Activated effector memory CD4-positive, alpha-beta T cell treated with anti-CD3 and anti-CD28 coated beads, Interleukin-2, amount 50 U/mL, for 16 hours (primary cell): Measurements from ENCODE around the gene ERVFRD-1.
A peak's percentile ranks its signal among the peaks of the same experiment; 100 is the strongest.

Experiments
- DNase-seq: peaks from one replicate; pipeline ENCODE4 v3.0.0-alpha.2; 2020

ERVFRD-1 gene, protein sequence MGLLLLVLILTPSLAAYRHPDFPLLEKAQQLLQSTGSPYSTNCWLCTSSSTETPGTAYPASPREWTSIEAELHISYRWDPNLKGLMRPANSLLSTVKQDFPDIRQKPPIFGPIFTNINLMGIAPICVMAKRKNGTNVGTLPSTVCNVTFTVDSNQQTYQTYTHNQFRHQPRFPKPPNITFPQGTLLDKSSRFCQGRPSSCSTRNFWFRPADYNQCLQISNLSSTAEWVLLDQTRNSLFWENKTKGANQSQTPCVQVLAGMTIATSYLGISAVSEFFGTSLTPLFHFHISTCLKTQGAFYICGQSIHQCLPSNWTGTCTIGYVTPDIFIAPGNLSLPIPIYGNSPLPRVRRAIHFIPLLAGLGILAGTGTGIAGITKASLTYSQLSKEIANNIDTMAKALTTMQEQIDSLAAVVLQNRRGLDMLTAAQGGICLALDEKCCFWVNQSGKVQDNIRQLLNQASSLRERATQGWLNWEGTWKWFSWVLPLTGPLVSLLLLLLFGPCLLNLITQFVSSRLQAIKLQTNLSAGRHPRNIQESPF

DNA sequence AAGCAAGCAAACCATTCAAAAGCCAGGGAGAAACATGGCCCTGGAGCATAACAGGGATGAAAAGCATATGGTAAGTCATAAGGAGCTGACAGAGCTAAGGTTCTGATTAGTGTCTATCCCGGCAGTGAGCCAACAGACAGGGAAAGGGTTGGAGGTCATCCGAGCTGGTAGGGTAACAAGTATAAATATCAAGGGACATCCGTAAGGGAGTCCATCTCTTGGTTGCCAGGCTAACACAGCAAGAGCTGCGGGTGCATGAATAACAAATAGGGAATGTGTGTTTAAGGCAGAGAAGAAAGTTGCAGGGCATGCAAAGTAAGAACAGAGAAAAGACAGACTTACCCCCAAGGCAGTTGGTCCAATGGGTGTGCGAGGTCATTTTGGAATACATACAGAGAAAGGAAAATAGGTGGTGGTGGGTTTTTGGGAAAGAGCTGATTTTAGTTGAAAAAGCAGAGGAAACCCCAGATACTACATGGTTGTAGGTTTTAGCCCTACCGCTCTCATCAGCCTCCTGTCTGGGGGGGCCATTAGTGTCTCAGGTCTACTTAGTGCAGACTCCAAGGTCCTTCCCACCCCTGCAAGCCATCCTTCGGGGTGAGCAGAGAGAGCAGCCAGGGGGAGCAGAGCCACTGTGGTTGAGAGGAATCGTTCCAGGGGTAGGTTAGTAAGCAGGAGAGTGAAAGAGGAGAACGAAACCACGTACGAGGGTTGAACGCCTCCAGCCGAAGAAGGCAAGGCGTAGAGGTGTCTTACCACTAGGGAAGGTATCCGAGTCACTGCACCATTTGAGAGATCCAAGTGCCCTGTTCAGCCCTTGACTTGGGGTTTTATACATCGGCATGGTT is at the start of gene ERVFRD-1:
Gene ERVFRD-1 (minus strand): TSS at position 805 of the 848 bp plus-strand sequence. CDS start 6,415 bp downstream, outside the sequence.
- DNase-seq, result no peak

DNA sequence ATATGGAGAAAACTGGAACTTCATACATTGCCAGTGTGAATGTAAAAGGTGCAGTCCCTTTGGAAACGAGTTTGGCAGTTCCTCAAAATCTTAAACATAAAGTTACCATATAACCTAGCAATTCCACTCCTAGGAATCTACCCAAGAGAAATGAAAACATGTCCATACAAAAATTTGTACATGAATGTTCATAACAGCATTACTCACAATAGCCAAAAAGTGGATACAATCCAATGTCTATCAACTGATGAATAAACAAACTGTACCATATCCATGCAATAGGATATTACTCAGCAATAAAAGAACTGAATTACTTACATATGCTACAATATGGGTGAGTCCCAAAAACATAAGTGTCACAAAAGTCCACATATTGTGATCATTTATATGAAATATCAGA is 48.7 kb upstream of the ERVFRD-1 start:
- DNase-seq, result no peak

DNA sequence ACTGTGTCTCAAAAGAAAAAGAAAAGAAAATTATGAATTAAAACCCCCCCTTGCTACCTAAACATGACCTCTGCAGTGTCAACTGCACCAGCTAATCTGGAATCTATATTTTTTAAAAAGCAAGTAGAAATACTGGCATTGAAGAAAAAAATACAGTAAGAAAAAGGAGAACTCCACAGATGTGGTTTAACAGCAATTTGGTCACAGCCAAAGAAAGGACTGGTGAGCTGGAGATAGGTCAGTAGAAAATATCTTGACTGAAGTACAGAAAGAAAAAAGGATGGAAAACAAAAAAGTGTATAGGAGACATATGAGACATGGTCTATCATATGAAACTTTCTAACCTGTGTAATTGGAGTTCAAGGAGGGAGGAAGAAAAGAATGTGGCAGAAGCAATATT is 44.1 kb upstream of the ERVFRD-1 start:
- DNase-seq, result no peak

DNA sequence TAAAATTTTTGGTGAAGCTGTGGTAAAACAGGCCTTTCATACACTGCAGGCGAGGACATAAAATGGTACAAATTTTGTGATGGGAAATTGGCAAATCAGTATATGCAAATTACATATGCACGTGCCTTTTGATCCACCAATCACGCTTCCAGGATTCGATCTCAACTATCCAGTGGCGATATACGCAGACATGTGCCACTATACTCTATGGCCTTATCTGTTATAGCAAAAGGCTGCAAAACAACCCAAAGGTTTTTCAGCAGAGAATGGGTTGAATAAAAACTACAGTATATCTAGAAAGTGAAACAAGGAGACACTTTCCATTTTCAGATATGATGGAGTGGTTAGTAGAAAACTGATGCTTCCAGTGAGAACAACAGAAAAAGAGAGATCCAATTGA is 41.9 kb upstream of the ERVFRD-1 start:
- no peak for DNase-seq

DNA sequence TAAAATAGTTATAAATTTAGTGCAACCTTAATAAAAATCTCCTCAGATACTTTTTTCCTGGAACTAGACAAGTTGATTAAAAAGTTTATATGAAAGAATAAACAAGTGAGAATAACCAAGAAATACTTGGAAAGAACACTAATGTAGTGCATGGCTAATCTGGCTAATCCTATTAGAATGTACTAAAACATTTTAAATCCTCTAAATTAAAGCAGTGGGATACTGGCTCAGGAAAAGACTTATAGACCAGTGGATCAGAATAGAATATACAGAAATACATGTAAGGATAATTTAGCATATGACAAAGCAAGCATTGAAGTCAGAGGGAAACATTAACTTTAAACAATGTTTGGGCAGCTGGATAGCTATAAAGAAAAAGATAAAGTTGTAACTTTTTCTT is 41.1 kb upstream of the ERVFRD-1 start:
- no peak for DNase-seq

DNA sequence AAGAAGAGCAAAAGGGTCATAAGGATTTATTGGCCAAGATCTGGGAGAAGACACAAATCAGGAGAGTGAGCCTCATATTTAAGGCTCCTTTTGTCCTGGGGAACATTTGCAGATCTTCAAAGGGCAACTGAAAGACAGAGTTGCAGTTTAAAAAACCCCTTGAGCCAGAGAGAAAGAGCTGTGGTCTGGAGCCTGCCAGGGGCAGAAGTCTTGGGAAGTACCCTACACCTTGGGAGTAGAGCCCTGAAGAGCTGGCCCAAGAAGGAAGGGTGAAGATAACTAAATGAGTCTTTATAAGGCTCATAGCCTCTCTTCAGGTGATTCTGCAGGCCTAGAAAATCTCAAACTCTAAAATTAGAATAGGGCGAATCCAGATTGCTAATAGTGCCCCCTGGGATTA is 40.0 kb upstream of the ERVFRD-1 start:
- DNase-seq, result no peak

DNA sequence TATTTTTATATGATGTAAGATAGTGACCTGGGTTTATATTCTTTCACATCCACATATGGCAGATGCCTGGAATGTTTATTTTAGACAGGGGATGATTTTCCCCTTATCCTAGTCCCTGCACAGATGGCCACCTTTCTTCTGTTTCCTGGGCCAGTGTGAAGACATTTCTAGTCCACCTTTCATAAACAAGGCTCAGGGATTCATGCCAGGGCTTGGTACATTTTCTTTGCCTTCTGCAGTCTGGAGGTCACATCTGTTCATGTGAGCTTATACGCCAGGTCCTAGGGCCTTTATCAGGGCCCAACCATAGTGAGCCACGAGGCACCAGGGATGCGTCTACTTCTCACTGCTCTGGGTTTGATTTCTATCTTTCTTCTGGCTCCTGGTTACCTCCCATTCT is 38.0 kb upstream of the ERVFRD-1 start:
- DNase-seq, result no peak

DNA sequence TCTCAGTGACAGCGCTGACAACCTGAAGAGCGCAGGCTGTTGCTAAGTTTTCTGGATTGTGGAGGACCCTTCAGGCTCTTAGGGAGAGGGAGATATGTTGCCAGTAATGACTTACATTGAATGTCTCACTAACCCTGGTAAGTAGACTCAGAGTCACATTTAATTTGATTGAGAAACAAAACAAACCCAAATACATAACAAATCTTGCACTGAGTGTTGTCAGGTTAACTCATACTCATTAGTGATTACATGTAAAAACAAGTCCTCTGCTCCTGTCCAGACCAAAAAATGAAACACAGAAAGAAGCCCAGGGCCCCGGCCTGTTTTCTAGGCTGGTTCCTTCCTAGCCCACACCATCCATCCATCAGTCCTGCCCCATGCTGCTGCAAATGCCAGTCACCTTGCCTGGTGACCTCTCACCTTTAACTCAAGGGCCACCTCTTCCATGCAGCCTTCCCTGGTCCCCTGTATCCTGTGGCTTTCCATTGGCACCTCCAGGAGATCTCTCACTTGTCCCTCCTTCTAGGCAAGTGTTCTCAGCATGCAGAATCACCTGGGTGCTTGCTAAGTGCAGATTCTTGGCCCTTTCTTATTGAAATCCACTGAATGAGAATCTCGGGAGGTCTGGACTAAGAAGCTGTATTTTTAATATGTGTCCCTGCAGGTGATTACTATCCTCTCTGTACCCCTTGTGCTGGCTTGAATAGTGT is 34.7 kb upstream of the ERVFRD-1 start:
- no peak for DNase-seq

DNA sequence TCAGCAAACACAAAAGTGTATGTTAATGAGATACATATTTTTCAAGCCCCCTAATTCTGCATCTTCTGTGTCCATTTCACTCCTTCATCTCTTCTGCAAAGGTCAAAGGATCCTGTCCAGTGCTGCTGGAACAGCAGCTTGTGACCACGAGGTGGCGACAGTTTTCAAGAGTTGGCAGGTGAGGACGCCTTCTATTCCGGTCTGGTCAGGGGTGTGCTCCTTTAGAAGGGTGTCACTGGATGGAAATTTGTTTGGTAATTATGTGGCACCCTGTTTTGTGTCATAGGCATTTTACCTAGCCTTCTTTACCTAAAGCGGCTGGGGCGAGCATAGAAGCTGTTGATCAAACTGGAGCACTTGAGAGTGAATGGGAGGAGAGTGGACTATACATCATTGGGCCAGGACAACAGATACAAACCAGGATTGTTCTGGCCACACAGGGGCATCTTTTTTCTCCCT is 32.9 kb upstream of the ERVFRD-1 start:
- DNase-seq, result peak; percentile 91

DNA sequence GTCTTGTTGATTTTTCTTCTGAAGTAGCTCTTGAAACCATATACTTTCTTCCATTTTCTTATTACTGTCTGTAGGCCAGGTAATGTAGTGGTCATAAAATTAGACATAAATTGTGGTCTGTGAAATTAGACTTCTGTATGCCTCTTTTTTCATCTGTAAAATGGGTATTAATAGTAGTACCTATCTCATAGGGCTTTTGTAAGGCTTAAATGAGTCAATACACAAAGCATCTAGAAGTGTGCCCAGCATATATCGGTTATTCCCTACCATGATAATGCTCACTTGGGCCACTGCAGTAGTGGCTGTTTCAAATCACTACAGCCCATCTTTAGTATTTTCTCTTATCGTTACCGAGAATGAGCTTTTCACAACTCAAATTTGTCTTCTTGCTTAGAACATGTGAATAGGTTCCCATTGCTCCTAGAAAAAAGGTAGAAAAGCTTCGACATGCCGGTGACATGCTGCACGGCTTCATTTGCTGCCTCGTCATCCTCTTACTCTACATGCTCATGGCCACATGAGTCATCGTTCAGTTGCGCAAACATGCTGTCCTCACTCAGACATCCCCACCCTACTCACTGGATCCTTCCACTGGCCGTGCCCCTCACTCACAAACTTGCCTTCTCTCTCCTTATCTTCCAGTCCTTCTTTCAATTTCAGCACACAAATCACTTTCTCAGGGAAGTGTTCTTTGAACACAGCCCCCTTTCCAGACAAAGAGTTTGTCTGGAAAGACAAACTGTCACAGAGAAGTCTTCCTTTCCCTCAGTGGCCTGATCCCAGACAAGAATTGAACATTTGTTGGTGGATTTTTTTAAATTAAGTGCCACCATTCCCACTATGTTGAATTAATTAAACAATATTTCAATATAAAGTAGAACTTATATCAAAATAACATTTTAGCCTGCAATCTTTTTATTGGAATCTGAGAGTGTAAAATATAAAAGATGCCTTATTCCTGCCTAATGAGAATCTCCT is 32.2 kb upstream of the ERVFRD-1 start:
- no peak for DNase-seq

DNA sequence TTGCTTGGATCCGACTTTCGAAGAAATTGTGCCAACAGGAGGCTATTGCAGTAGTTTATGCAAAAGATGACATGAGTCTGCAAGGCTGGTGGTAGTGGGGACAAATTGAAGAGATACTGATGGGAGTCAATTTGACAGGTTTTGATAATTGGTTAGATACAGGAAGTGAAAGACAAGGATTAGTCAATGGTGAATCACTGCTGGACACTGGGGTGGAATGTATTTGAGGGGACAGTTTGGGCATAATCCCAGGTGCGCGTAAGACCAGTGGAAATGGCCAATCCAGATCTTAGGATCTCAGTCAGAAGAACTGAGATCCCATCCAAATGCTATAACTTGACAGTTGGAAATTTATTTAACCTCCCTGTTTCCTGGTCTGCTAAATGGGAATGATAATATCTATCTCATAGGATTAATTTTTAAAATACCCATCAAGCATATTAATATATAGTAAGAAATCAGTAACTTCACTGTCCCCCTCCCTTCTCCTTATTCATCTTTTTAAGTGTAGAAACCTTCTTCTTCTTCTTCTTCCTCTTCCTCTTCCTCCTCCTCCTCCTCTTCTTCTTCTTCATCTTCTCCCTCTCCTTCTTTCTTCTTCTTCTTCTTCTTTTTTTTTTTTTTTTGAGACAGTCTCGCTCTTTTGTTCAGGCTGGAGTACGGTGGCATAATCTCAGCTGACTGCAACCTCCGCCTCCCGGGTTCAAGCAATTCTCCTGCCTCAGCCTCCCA is 30.9 kb upstream of the ERVFRD-1 start:
- DNase-seq, result no peak

DNA sequence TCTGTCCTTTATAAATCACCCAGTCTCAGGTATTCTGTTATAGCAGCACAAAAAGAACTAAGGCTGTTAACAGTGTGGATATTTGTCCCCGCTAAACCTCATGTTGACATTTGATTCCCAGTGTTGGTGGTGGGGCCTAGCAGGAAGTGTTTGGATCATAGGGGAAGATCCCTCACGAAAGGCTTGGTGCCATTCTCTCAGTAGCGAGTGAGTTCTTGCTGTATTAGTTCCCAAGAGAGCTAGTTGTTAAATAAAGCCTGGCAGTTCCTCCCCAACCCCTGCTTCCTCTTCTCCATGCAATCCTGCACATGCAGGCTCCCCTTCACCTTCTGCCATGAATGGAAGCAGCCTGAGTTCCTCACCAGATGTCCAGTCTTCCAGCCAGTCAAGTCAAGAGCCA is 29.8 kb upstream of the ERVFRD-1 start:
- no peak for DNase-seq

DNA sequence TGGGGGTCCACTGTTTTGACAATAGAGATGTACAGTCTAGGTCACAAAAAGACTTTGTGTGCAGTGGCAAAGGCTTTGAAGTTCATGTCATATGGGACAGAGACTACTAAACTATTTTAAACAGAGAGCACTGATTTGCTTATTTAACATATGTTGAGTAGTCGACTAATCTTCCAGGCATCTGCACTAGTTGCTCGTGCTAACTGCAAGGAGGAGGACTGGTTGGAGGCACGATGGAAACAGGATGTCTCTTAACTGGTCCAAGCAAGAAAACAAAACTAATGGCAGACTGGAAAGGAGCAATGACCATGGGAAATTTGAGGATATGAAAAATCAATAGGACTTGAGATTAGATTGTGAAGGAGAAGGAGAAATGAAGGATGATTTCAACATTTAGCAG is 28.5 kb upstream of the ERVFRD-1 start:
- DNase-seq, result no peak

DNA sequence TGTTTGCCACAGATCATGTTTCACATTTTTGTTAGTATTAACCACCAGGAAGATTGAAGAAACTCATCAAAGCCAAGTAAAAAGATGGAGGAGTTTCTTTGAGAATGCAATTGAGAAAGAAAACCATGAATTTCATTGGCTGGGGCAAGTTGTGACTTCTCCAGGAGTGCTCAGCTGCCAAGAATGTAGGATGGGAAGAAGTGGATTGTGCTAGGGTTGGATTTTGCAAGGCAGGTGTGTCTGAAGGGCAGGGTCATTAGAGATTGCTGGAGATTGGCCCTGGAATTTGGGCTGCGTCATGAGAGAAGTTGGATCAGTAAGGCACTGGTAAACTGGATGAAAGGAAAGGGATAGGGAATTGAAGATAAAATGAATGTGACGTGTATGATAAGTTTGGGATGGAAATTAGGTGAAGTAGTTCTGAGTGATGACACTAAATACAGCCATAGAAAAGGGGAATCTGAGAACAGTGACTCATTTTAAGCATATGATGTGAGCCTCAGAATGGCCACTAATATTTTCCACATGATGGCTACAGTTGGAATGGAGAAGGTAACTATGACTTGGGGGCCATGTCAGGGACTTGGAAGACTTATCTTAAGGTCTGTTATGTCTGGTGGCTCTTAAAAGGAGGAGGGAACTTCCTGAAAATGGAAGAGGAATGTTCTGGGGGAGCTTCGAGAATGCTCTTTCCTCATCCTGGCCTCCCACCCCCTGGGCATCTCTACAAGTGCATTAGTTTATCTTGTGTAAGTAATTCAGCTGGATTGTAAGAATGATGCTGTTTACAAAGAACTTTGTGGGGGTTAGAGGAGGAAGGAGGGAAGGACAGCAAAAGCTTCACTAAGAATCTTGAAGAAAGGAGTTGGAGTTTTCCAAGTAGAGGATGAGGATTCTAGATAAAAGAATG is 27.8 kb upstream of the ERVFRD-1 start:
- no peak for DNase-seq

DNA sequence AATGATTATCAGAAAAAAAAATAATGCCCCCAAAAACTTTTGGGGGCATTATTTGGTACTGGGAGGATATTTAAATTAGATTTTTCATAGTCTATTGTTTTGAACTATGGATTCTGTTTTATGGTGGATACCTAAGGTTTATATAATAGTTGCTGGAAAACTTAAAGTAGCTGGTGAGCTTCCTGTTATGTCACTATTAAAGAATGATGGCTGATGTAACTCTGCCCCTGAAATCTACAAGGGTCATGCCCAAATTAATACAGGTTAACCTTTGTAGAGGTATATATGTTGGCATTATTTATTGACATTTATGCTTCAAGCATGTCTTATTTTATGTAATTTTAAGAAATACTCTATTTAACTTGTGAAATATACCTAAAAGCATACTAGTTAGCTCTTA is 25.3 kb upstream of the ERVFRD-1 start:
- DNase-seq, result no peak

DNA sequence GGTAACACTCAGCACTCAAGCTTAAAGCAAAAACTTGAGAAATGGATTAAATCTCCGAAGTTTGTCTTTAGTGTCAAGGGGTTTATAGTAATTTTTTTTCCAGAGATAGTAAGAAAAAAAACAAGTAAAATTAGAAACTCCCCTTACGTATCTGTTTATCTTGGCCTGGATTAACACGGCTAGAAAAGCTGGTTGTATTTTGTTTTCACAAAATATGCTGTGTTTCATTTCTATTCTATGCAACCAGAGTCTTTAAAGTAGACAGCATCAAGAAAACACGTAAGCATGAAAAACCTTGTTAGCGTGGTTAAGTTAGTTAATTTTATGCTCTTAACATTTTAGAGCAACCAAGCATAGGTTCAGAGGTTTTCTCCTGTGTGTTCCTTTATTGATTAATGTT is 21.8 kb upstream of the ERVFRD-1 start:
- no peak for DNase-seq

DNA sequence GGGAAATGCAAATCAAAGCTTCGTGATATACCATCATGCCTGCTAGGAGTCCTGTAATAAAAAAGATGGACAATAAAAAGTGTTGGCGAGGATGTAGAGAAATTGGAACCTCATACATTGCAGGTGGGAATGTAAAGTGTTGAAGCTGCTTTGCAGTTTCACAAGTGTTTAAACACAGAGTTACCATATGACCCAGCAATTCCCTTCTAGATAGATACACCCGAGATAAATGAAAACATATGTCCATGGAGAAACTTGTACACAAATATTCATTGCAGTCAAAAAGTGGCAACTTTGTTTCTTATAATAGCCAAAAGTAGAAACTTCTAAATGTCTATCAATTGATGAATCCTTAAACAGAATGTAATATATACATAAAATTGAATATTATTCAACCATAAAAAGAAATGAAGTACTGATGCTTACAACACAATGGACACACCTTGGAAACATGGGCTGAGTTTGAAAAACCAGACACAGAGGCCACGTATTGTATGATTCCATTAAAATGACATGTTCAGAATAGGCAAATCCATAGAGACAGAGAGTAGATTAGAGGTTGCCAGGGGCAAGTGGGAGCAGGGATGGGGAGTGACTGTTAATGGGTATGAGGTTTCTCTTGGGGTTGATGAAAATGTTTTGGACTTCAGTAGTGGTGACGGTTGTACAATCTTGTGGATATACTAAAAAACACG is 20.8 kb upstream of the ERVFRD-1 start:
- no peak for DNase-seq

DNA sequence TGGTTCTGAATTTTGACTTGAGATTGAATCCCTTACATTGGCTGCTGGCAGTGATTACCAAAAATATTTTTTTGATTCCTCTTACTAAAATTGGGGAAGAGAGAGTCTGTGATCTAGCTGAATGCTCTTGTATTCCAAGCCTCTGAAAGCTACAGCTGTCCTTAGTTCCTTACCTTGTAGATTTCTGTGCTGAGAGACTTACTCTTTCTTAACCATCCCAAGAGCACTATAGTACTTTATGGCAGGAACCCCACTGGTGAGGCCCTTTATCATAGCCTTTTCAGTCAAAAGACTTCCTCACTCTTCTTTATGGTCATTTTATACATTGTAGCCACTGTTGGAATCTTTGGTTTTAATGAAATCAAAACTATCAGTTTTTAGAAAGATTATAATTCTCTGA is 19.1 kb upstream of the ERVFRD-1 start:
- no peak for DNase-seq

DNA sequence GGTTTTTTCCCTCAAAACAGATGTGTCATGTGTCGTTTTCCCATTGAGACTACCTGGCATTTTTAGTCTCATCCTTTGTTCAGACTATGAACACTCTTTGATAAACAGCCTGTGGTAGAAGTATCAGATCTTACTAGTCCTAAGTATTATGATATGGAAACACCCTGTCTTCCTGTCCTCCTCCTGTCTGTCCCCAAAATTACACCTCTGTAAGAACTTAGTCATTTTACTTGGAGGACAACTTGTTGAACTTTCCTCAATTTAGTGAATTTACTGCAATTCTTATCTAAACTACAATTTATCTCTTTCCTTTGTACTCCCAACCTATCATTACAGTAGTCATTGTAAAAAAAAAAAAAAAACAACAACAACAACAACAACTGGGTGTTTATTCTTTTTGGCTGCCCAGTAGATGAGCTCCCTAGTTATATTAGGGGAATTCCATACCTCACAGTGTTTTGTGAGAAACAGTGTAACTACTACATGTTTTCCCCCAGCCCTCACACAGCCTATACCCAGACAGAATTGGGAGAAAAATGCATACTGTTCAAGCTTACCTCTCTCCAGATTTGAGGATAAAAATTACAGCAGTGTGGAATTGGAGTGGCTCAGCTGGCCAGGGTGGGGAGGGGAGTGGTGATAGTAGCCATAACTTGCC is 18.5 kb upstream of the ERVFRD-1 start:
- no peak for DNase-seq
